D721Med (cell line): ENCODE results near the gene IGSF21.

Experiments used
- DNase-seq: peaks from one replicate; pipeline ENCODE4 v3.0.0; 2011; ENCODE audit warnings: low spot score; ENCODE audit not compliant: insufficient read length
- FAIRE-seq: peaks from 2 replicates; lab custom pipeline; 2011; peaks lifted over from hg19 to GRCh38; lab: Jason Lieb, UNC
- TF ChIP-seq, protein P1 (sequence below): IDR thresholded peaks from 2 replicates; pipeline ENCODE4 v1.5.1; 2012; ENCODE audit warnings: mild to moderate bottlenecking, control low read depth; ENCODE audit not compliant: insufficient read depth; ENCODE audit errors: missing control alignments

Gene IGSF21

DNA sequence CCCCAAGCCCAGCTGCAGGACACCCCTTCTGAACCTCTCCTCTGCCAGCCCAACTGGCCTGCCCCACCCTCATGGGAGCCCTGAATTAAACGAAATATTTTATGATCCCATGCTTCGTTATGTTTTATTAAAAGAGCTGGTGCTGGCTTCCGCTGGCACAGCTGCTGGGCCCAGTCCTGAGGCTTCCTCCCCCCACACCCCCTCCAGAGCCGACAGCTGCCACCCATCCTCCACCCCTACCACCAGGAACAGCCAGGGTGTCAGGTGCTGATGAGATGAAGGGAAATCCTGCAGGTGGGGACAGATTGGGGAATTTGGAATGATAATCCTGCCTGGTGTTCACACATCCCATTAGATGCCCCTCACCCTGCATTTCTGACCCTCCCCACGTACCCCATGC is 19.0 kb downstream of the IGSF21 start:
- FAIRE-seq (no peak), DNase-seq (no peak)
- TF ChIP-seq, protein P1, sequence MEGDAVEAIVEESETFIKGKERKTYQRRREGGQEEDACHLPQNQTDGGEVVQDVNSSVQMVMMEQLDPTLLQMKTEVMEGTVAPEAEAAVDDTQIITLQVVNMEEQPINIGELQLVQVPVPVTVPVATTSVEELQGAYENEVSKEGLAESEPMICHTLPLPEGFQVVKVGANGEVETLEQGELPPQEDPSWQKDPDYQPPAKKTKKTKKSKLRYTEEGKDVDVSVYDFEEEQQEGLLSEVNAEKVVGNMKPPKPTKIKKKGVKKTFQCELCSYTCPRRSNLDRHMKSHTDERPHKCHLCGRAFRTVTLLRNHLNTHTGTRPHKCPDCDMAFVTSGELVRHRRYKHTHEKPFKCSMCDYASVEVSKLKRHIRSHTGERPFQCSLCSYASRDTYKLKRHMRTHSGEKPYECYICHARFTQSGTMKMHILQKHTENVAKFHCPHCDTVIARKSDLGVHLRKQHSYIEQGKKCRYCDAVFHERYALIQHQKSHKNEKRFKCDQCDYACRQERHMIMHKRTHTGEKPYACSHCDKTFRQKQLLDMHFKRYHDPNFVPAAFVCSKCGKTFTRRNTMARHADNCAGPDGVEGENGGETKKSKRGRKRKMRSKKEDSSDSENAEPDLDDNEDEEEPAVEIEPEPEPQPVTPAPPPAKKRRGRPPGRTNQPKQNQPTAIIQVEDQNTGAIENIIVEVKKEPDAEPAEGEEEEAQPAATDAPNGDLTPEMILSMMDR: no peak

DNA sequence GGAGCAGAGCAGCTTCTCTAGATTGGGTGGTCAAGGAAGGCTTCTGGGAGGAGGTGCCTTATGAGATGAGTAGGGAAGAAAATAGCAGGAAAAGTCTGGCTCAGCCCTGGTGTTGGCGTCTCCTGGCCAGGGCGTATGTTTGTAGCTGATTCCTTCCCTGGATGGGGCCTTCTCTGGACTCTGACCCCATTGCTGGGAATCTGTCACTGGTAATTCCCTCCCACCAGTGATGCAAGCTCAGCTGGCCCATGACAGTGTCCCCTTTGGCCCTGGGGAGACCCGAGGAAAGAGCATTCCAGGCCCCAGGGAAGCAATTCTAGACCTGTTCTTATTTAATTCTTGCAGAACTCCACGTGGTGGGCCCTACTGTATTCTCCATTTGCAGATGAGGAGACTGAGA is 20.7 kb downstream of the IGSF21 start:
- FAIRE-seq: no peak
- no peak for DNase-seq
- TF ChIP-seq, protein P1: no peak

DNA sequence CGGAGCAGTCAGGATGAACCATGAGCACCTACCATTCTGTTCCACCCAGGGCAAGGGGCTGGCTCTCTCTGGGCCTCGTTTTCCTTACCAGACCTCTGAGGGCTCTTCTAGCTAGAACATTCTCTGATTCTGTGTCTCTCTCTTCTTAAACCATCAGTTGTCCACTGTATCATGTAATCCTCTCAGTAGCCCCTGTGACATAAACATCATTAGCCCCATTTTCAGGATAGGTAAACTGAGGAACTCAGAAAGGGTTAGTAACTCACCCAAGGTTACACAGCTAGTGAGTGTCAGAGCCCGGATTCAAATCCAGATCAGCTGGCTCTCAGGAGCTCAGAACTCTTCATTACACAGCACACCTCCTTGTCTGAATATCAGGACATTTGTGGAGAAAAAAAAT is 22.8 kb downstream of the IGSF21 start:
- FAIRE-seq (no peak), DNase-seq (no peak)
- TF ChIP-seq, protein P1: no peak

DNA sequence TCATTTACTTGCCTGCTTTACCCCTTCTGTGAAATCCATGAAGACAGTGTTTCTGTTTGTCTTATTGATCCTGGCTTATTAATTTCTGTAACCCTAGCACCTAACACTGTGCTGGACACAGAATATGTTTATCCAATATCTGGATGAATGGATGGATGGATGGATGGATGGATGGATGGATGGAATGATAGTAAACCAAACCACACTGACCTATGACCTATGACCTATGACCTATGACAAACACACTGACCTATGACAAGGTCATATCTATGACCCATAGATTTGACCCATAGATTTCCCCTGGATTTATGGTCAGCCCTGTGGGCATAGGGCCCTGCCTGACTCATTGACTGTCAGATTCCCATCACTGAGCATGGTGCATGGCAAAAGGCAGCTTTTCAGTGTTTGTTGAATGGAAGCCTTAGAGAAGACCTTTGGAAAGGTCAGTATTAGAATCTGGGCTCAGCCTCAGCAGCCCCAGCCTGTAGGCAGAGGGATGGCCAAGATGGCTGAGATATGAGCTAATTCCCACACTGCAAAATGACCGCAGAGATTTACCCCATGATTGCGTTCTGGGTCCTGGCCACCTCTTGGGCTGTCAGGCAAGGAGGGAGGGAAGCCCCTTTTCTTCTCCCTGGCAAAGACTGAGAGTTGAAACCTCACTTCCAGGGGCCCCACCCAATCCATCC is 24.6 kb downstream of the IGSF21 start:
- FAIRE-seq (no peak), DNase-seq (no peak)
- TF ChIP-seq, protein P1: no peak

DNA sequence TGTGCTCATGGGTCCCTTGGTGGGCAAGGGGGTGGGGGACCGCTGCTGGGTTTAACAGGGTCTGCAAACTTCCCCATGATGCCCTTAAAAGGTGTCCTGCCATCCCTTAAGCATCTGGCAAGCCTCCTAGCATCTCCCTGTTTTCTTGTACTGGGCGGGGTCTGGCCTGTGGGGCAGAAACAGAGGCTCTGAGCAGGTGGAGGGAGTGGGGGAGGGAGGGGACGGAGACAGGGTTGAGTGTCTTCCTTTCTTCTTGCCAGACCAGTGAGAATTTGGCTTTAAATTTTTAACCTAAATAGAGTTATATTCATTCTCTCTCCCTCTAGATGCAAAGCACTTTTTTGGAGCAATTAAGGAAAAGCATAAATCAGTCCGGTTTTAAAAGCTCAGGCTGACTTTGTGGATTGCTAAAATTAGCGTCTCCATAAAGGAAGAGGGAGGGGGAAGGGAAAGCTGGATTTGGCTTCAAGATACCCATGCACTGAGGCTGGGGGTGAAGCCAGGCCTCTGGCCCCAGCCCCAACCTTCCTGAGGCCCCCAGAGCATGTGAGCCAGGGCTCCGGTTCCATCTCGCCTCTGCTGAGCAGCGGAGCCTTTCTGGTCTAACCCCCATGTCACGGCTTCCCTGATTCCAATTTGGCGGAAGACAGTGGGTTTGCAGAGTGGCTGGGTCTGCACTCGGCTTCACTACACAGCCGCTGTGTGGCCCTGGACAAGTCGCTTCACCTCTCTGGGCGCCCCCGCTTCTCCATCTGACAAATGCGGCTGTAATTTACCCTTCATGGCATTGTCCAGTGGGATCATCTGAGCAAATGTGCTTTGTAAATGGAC is 25.3 kb downstream of the IGSF21 start:
- TF ChIP-seq, protein P1: no peak
- no peak for FAIRE-seq
- no peak for DNase-seq

DNA sequence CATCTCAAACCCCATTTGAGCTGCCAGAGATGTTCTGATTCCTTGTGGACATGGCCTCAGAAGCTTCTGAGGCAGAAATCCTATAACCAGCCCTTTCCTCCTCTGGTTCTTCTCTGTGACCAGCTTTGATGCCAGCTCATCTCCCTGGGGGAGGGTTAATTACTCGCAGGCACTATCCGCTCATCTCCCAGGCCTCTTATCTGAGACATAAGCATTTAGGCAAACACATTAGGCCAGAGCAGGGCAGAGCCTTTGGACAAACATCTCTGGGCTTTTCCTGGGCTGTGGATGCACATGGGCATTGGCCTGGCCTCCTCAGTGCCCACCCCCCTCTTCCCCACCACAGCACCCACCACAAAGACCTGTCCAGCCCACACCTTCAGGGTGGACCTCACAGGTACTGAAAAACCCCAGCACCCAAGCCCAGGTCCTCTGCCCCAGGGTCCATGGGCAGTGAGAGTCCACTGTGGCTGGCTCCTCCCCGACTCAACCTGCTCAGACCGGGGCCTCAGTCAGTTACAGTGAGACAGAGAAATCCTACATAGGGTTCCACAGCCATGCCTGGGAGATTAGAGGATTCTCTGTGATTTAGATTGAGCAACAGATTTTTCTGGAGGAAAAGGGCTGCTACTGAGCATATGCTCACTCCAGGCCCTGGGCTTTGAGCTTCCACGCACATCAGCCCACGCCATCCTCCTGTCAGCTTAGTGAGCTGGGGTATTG is 26.9 kb downstream of the IGSF21 start:
- FAIRE-seq: no peak
- DNase-seq: peak; percentile 41
- TF ChIP-seq, protein P1: no peak
